SJSA1 (cell line): ENCODE measurements around the gene ESF1. TPM values are rescaled to one million over a fixed set of nuclear protein-coding genes. Genes with fewer than 3 reads are reported as not detected.

Experiments used
- DNase-seq, 2 experiments: peaks; one replicate each; pipeline ENCODE4 v3.0.0-alpha.2; 2015 to 2020; ENCODE audit warnings: low spot score in 2 of 2, low read depth in 1 of 2
- H3K27ac ChIP-seq: fragments of 250-450 bp; sonication (Bioruptor Pico); 2 replicates; pipeline ENCODE4 v1.5.1; 2020; ENCODE audit warnings: mild to moderate bottlenecking, moderate library complexity
- H3K27me3 ChIP-seq: fragments of 250-450 bp; sonication (Bioruptor Pico); replicated peaks from 2 replicates; pipeline ENCODE4 v1.5.1; 2020; ENCODE audit warnings: mild to moderate bottlenecking, moderate library complexity
- H3K36me3 ChIP-seq: fragments of 250-450 bp; sonication (Bioruptor Pico); 2 replicates; pipeline ENCODE4 v1.5.1; 2020; ENCODE audit warnings: mild to moderate bottlenecking
- H3K4me1 ChIP-seq: fragments of 250-450 bp; sonication (Bioruptor Pico); replicated peaks from 2 replicates; pipeline ENCODE4 v1.6.1; 2021; ENCODE audit warnings: mild to moderate bottlenecking
- H3K4me3 ChIP-seq: fragments of 250-450 bp; sonication (Bioruptor Pico); 2 replicates; pipeline ENCODE4 v1.5.1; 2020; ENCODE audit warnings: mild to moderate bottlenecking
- H3K9me3 ChIP-seq: fragments of 250-450 bp; sonication (Bioruptor Pico); replicated peaks from 2 replicates; pipeline ENCODE4 v1.5.1; 2020; ENCODE audit warnings: mild to moderate bottlenecking
- total RNA-seq: library from RNA; depleted of rRNA; stranded (reverse); fragments of >200 nt; shearing (Covaris generic); gene quantifications from 2 replicates; pipeline ENCODE4 v1.2.3, GENCODE V29; 2014; rRNA removed

Gene ESF1
- 20.5 and 28.6 TPM in 2 replicates for total RNA-seq

DNA sequence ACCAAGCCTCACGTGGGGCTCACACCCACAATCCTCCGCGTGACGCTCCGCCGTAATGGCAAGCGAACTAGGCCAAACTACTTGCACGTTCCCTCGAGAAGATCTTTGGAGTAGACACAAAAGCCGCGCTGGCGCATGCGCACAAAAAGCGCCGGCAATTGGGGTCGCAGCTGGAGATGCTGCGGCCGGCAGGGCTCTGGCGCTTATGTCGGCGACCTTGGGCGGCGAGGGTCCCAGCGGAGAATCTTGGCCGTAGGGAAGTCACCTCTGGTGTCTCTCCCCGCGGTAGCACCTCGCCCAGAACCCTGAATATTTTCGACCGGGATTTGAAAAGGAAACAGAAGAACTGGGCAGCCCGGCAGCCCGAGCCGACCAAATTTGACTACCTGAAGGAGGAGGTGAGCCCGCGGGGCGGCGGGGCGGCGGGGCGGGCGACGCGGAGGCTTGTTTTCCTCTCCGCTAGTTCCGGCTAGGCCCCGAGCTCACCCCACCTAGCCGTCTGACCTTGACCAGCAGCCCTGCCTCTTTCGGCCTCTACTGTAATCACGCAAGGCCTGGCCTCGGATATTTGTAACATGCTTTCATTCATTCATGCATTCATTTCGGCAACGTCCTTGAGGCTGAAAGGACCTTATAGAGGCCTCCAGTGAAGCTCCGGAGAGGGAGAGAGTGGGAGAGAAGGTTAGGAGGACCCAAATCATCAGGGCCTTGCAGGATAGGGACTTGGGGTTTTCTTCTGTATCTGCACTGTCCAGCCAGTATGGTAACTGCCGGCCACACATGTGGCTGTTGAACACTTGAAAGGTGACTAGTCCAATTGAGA is at the start of gene ESF1, which contains the start of gene NDUFAF5:
ESF1 (minus strand) TSS at position 27 of the 823 bp plus-strand sequence. CDS start 1,779 bp downstream, outside the sequence.
NDUFAF5 (plus strand) TSS at position 136 of the 823 bp plus-strand sequence; CDS start at position 177, 41 bp downstream.
- Histone ChIP-seq H3K36me3 (peaks cover 55% of the 10 kb centered on the region), H3K27me3 (no peaks in the 10 kb centered on the region), H3K27ac (peak within 1 kb of the TSS; percentile 55), H3K9me3 (no peaks in the 10 kb centered on the region), H3K4me1 (peaks cover 15% of the 10 kb centered on the region), H3K4me3 (peak within 1 kb of the TSS; percentile 72)
- peak; percentile 87 to 95 for DNase-seq

DNA sequence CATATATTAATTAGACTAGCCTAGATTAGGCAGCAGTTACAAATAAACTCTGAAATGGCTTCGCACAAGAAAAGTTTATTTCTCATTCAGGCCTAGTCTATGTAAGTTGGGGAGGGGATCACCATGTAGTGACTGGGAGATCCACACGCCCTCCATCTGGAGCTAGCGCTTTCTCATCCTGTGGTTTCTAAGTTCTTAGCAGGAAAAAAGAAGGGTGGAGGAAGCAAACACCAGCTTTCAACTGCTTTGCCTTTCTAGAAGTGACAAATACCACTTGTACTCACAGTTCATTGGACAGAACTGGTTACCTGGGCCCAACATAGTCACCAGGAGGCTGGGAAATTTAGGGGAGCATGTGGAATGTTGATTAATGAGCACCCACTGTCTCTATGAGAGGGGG is 46.8 kb upstream of the ESF1 start:
- no peaks in the 10 kb centered on the region for H3K27me3 ChIP-seq
- no peak overlapping the region for H3K27ac ChIP-seq
- no peaks in the 10 kb centered on the region for H3K36me3 ChIP-seq
- no peaks in the 10 kb centered on the region for H3K4me1 ChIP-seq
- no peak for DNase-seq
- no peaks in the 10 kb centered on the region for H3K9me3 ChIP-seq
- H3K4me3 ChIP-seq = no peak overlapping the region

- H3K36me3 ChIP-seq = no peaks in the 10 kb centered on the region
- no peaks in the 10 kb centered on the region for H3K4me1 ChIP-seq
- H3K27ac ChIP-seq = no peak overlapping the region
- H3K27me3 ChIP-seq = no peaks in the 10 kb centered on the region
- H3K4me3 ChIP-seq = no peak overlapping the region
- no peaks in the 10 kb centered on the region for H3K9me3 ChIP-seq
- no peak for DNase-seq
Measured at GRCh38 chr20:13825465-13825864, 40.7 kb upstream of the ESF1 start.

- no peak for DNase-seq
- Histone ChIP-seq H3K27ac (no peak overlapping the region), H3K36me3 (no peaks in the 10 kb centered on the region), H3K9me3 (no peaks in the 10 kb centered on the region), H3K4me3 (no peak overlapping the region), H3K27me3 (no peaks in the 10 kb centered on the region), H3K4me1 (no peaks in the 10 kb centered on the region)
Measured at GRCh38 chr20:13824459-13824858, 39.7 kb upstream of the ESF1 start.

GRCh38 chr20:13822459-13822858 is 37.7 kb upstream of the ESF1 start:
- no peak overlapping the region for H3K27ac ChIP-seq
- peaks cover 9% of the 10 kb centered on the region for H3K36me3 ChIP-seq
- DNase-seq = no peak
- no peak overlapping the region for H3K4me3 ChIP-seq
- no peaks in the 10 kb centered on the region for H3K9me3 ChIP-seq
- H3K4me1 ChIP-seq = no peaks in the 10 kb centered on the region
- H3K27me3 ChIP-seq = no peaks in the 10 kb centered on the region

DNA sequence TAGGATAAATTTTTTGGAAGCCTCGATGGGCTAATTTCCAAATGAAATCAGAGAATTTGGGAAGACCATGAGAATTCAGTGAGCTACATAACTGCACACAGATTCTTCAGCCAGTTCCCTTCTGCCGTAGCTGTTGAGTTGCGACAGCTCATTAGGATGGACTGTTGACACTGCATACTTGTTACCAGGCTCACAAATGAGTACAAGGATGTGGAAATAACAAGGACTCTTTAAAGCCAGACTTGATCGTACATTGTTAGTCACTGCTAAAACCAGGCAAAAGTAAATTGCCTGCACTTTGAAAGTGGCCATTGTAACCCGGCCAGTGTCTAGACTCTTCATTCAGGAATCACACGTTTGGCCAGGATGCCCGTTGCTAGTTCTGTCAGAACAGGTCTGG is 37.2 kb upstream of the ESF1 start:
- Histone ChIP-seq H3K9me3 (no peaks in the 10 kb centered on the region), H3K27ac (no peak overlapping the region), H3K4me1 (no peaks in the 10 kb centered on the region), H3K27me3 (no peaks in the 10 kb centered on the region), H3K4me3 (no peak overlapping the region), H3K36me3 (peaks cover 15% of the 10 kb centered on the region)
- no peak for DNase-seq

GRCh38 chr20:13819885-13820645 is 35.3 kb upstream of the ESF1 start:
- H3K9me3 ChIP-seq = no peaks in the 10 kb centered on the region
- peak in 1 of 2 experiments; percentile 24 for DNase-seq
- no peak overlapping the region for H3K4me3 ChIP-seq

DNA sequence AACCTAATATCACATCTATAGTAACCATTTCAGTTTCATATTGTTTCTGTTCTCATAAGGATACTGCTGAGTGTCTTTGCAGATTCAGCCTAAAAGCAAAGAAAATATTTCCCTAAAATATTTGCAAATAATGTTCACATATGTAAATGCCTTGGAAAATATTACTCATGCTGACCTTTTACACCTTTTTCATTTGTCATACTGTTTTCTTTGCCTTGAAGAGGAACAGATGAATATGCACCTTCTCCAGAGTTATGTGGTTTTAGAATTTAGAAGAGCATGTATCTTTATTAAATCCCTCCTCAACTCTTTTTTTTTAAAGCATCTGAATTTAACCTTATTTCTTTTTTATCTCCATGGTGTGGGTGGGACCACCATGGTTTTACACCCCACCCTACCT is 32.6 kb upstream of the ESF1 start:
- Histone ChIP-seq H3K9me3 (no peaks in the 10 kb centered on the region), H3K36me3 (peaks cover 56% of the 10 kb centered on the region), H3K27ac (no peak overlapping the region), H3K27me3 (no peaks in the 10 kb centered on the region), H3K4me3 (no peak overlapping the region), H3K4me1 (no peaks in the 10 kb centered on the region)
- no peak for DNase-seq

More at GRCh38 chr20:13819885-13820645, 35.3 kb upstream of the ESF1 start:
- no peaks in the 10 kb centered on the region for H3K4me1 ChIP-seq
- H3K27ac ChIP-seq = no peak overlapping the region
- peaks cover 29% of the 10 kb centered on the region for H3K36me3 ChIP-seq
- H3K27me3 ChIP-seq = no peaks in the 10 kb centered on the region

- DNase-seq = no peak
- Histone ChIP-seq H3K4me1 (no peaks in the 10 kb centered on the region), H3K27me3 (no peaks in the 10 kb centered on the region), H3K4me3 (no peak overlapping the region), H3K9me3 (no peaks in the 10 kb centered on the region), H3K27ac (no peak overlapping the region), H3K36me3 (peaks cover 62% of the 10 kb centered on the region)
Measured at GRCh38 chr20:13816757-13817156, 32.0 kb upstream of the ESF1 start.

DNA sequence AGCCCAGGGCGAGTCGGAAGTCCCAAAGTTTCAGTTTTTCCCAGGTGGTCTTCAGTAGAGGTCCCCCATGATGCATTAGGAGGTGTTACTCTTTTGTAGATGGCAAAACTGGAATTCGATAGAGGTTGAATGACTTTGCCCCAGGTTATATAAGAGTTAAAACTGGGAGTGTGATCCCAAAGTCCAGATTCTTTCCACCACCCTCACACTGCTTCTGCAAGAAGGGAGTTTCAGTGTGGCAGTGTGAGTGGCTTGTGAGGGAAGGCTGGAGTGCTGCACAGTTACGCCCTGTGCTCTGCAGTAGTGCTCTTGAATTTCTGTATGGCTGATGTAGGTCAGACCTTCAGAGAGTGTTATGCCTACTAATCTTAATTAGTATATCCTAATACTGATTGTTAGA is 30.0 kb upstream of the ESF1 start:
- Histone ChIP-seq H3K27me3 (no peaks in the 10 kb centered on the region), H3K27ac (no peak overlapping the region), H3K4me3 (no peak overlapping the region), H3K36me3 (peaks cover 83% of the 10 kb centered on the region), H3K9me3 (no peaks in the 10 kb centered on the region), H3K4me1 (no peaks in the 10 kb centered on the region)
- DNase-seq = no peak

- peaks cover 90% of the 10 kb centered on the region for H3K36me3 ChIP-seq
- no peaks in the 10 kb centered on the region for H3K27me3 ChIP-seq
- no peak overlapping the region for H3K27ac ChIP-seq
- H3K4me1 ChIP-seq = no peaks in the 10 kb centered on the region
- DNase-seq = no peak
- no peaks in the 10 kb centered on the region for H3K9me3 ChIP-seq
- H3K4me3 ChIP-seq = no peak overlapping the region
Measured at GRCh38 chr20:13813910-13814309, 29.2 kb upstream of the ESF1 start.

GRCh38 chr20:13810446-13810845 is 25.7 kb upstream of the ESF1 start:
- H3K27ac ChIP-seq = no peak overlapping the region
- peaks cover 87% of the 10 kb centered on the region for H3K36me3 ChIP-seq
- H3K27me3 ChIP-seq = no peaks in the 10 kb centered on the region
- no peaks in the 10 kb centered on the region for H3K4me1 ChIP-seq
- H3K9me3 ChIP-seq = no peaks in the 10 kb centered on the region
- no peak for DNase-seq
- H3K4me3 ChIP-seq = no peak overlapping the region

- H3K36me3 ChIP-seq = peaks cover 86% of the 10 kb centered on the region
Measured at GRCh38 chr20:13809855-13810254, 25.1 kb upstream of the ESF1 start.

DNA sequence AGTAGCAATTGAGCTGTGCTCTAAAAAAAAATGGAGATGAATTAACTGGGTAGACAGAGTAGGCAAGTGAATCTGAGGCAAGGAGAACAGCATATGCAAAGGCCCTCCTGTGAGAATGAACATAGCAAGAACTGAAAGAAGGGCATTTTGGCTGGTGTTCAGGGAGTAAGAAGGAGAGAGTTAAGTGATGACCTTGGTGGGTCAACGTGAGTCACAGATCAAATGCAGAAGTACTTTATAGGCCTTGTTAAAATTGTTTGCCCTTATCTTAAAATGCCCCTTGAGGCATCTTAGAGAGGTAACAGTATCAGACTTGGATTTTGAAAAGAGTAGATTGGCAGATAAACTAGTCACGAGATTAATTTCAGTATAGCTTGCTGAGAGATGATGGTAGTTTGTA is 24.7 kb upstream of the ESF1 start:
- H3K27me3 ChIP-seq = no peaks in the 10 kb centered on the region
- H3K36me3 ChIP-seq = peaks cover 86% of the 10 kb centered on the region
- H3K9me3 ChIP-seq = no peaks in the 10 kb centered on the region
- DNase-seq = no peak
- no peak overlapping the region for H3K27ac ChIP-seq
- H3K4me1 ChIP-seq = no peaks in the 10 kb centered on the region
- H3K4me3 ChIP-seq = no peak overlapping the region

More at GRCh38 chr20:13809855-13810254, 25.1 kb upstream of the ESF1 start:
- H3K27me3 ChIP-seq = no peaks in the 10 kb centered on the region
- no peak overlapping the region for H3K4me3 ChIP-seq
- no peaks in the 10 kb centered on the region for H3K9me3 ChIP-seq
- DNase-seq = no peak
- H3K27ac ChIP-seq = no peak overlapping the region
- H3K4me1 ChIP-seq = no peaks in the 10 kb centered on the region
